ENCODE data around the gene CDHR4. TPM values are rescaled to one million over a fixed set of nuclear protein-coding genes. Genes with fewer than 3 reads are reported as not detected.
"Not testable (repeated sequence)": the region's sequence is repeated elsewhere in the genome, so short reads cannot be mapped to it uniquely, and the experiment has no call there.

Gene CDHR4
- total RNA-seq, 2 donors from 2014 or later = 0.29 to 0.46 TPM

DNA sequence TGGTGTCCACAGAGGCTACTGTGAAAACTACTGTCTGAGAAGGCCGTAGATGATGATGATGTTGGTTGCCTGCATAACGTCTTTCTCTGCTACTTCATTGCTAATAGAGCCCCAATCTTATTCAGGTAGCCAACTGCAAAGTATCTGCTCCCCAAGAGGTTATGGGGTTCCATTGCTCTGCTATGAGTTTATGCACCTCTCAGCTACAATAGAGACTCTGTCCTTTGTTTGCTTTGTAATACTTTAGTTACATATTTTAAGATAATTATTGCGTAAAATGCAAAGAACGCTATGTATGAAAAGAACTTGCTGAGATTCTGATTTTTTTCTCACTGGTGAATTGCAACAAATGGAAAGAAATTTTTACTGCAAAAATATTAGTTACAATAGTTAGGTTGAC is 48.2 kb downstream of the CDHR4 start:
- DNase-seq (ENCODE audit: low spot score) = no peak
- intact Hi-C loops (cut with DNase I) = no loop called here

- intact Hi-C loops (cut with DNase I) = no loop called here
Measured at GRCh38 chr3:49750056-49750455, 49.6 kb downstream of the CDHR4 start.

GRCh38 chr3:49748874-49749273 is 50.8 kb downstream of the CDHR4 start:
- intact Hi-C loops (cut with DNase I); DNase-seq (ENCODE audit: low spot score): not testable (repeated sequence)

More at GRCh38 chr3:49750056-49750455, 49.6 kb downstream of the CDHR4 start:
- no peak for DNase-seq (ENCODE audit: low spot score)

DNA sequence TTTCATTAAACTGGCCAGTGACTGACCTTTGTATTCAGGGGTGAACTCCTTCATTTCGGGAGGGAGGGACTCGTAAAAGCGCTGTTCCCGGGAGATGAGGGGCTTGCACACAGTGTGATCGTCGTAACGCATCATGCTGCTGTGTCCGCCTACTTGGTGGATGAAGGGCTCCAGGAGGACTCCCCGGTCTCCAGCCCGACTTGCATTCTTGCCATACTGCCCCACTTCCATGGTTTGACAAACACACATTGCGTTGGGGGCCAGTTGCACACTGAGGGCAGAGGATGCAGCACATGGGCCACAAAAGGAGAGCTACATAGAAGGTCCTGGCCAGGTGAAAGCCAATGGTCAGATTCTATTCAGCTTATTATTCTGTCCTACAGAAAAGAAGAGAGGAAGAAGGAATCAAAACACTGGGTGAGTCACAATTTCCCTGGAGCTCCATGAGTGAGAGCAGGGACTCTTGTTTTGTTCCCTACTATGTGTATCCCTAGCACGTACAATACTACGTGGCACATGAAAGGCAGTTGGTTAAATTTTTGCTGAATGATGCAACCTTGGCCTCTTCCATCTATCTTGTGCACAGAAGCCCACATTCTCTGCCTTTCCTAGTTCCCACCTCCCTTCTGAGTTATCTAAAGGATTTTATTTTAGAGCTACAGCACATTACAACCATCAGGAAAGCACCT is 51.7 kb downstream of the CDHR4 start:
- intact Hi-C loops (cut with DNase I) = no loop called here

GRCh38 chr3:49745986-49746385 is 53.7 kb downstream of the CDHR4 start:
- intact Hi-C loops (cut with DNase I) = no loop called here
- DNase-seq (ENCODE audit: low spot score) = no peak

More for the DNA sequence above, 51.7 kb downstream of the CDHR4 start:
- DNase-seq (ENCODE audit: low spot score) = no peak

Small RNAs within 50 kb of the gene (microRNA-seq; reads per million reads assigned to microRNA genes)
- gene MIR5193 (ENCODE audit: borderline microRNAs expressed in 2 of 2) = 0.26 to 0.32 reads per million in 2 donors

Other genes with a start within 250 kb of the CDHR4 start
- gene BSN, start 245.4 kb downstream of the CDHR4 start, total RNA-seq = under 1 TPM; 0.42 to 0.48 TPM
- 10 to 100 TPM; 51.8 to 52.5 TPM for gene APEH, start 125.5 kb downstream of the CDHR4 start, total RNA-seq
- gene MST1, start 110.4 kb downstream of the CDHR4 start, total RNA-seq = 1 to 10 TPM; 3.0 to 9.1 TPM
- 10 to 100 TPM; 28.3 to 29.5 TPM for gene RNF123, start 110.3 kb downstream of the CDHR4 start, total RNA-seq
- gene AMIGO3, start 80.2 kb downstream of the CDHR4 start, total RNA-seq = not detected
- gene GMPPB, start 75.9 kb downstream of the CDHR4 start, total RNA-seq = 10 to 100 TPM; 28.8 to 29.6 TPM
- 10 to 100 TPM; 31.5 to 33.3 TPM for gene IP6K1, start 13.3 kb downstream of the CDHR4 start, total RNA-seq
- gene INKA1, start 3.4 kb upstream of the CDHR4 start, total RNA-seq = 1 to 10 TPM; 5.6 to 5.9 TPM
- gene UBA7, start 14.1 kb upstream of the CDHR4 start, total RNA-seq = 10 to 100 TPM; 32.1 to 56.9 TPM
- 1 to 10 TPM; 1.5 to 2.2 TPM for gene TRAIP, start 56.7 kb upstream of the CDHR4 start, total RNA-seq
- gene CAMKV, start 70.0 kb upstream of the CDHR4 start, total RNA-seq = not detected
- 1 to 10 TPM; 1.2 to 1.4 TPM for gene MST1R, start 104.0 kb upstream of the CDHR4 start, total RNA-seq
- 1 to 10 TPM; 7.6 to 9.3 TPM for gene MON1A, start 129.9 kb upstream of the CDHR4 start, total RNA-seq
- 10 to 100 TPM; 53.4 to 62.6 TPM for gene RBM6, start 140.3 kb upstream of the CDHR4 start, total RNA-seq